Stimulated activated CD4-positive, alpha-beta T cell treated with anti-CD3 and anti-CD28 coated beads, TNF-alpha, amount 100 ng/mL, for 4 hours (primary cell): Measurements from ENCODE around the gene CCDC167.

ENCODE experiments used
- DNase-seq, 3 experiments: peaks; one replicate each; pipeline ENCODE4 v3.0.0-alpha.2; 2020; ENCODE audit warnings: low read depth in 3 of 3

The CCDC167 gene

DNA sequence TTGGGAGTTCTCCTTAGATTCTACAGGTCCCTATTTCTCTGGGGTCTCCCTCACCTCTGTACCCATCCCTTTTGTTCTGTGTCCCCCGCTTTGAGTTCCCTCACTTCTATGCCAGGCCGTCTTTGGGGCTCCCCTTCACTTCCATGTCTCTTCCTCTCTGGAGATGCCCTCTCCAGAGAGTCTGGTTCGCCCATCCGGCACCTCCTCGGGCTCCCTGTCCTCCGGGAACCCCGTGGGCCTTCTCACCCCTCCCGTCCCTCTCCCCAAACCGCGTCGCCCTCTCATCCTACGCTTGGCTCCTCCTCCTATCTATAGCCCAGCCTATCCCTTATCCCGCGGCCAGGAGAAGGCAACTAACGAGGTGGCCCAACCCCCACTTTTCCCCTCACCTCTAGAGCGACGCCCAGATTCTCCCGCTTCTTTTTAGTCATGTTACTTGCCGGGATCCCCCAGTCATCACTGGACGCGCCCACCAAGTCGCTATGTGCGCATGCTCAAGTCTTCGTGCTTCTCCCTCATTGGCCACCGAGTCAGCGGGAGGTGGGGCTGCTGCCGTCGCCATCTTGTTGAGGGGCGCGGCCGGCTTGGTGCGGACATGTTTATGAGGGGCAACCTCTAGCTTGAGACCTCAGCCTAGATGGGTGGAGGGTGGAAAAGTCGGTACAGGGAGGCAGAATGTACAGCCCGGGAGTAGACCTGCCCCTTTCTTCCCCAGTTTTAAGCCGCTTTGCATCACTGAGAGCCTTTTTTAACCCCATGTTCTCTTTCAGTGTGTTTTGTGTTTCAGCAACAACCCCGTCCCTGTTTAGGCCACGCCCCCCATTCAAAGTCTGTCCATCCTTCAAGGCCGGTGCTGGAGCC lies at the start of gene CCDC167:
TSS of gene CCDC167 (minus strand) at position 461 of the 861 bp plus-strand sequence. CDS start at position 431, 30 bp downstream.
- DNase-seq: peak; percentile 90 to 94 (median 92)

GRCh38 chr6:37549154-37549553 lies 49.5 kb upstream of the CCDC167 start:
- no peak for DNase-seq

DNA sequence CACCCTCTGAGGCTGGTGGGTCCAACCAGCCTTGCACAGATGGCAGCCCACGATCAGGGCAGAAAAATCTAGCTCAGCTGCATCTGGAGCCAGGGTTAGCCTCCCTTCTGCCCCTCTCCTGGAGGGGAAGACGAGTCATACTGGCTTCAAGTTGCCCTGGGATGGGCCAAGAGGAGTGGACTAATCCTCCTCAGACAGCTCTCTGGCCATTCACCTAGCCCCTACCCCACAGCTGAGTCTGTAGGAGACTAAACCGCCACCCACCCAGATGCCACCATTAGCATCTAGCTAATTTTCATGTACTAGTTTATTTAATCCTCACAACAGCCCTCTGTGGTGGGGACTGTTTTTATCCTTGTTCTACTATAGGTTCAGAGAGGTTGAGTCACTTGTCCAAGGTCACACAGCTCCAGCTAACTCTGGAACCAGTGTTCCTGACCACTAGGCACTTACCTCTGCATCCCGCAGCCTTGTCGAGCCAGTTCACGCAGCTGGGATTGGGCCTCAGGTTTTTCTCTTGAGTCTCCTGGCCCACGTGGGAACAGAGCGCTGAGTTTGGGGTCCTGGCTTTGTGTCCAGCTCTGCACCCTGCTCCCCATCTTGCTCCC lies 48.5 kb upstream of the CCDC167 start:
- no peak for DNase-seq

- no peak for DNase-seq
Measured at GRCh38 chr6:37547564-37548061, 47.9 kb upstream of the CCDC167 start.

DNA sequence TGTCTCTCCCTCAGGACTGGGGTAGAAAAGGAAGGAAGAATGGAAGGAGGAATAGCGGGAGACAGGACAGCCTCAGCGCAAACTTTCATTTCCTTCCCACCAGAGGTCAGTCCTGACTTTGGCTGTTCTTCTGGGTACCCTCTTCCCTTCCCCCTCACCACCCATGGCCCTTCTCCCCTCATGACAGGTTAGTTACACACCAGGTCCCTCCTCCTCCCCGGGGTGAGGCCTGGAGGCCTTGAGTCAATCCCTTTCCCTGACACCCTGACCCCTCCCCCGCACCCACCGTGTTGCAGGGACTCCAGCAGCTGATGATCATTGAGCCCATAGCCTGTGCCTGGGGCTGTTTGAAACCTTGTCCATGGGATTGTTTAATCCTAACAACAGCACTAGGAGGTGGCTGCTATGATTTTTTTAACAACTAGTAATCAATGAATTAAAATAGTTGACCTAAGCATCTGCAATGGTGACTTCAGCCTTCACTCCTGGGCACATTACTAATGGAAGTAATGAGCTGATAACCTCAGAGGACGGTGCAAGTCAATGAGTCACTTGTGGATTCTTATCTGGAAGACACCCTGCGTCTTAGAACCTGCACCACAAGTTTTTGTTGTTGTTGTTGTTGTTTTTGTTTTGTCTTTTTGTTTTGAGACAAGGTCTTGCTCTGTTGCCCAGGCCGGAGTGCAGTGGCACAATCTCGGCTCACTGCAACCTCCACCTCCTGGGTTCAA lies 46.6 kb upstream of the CCDC167 start:
- DNase-seq: no peak

- no peak for DNase-seq
Measured at GRCh38 chr6:37544530-37544929, 44.8 kb upstream of the CCDC167 start.

DNA sequence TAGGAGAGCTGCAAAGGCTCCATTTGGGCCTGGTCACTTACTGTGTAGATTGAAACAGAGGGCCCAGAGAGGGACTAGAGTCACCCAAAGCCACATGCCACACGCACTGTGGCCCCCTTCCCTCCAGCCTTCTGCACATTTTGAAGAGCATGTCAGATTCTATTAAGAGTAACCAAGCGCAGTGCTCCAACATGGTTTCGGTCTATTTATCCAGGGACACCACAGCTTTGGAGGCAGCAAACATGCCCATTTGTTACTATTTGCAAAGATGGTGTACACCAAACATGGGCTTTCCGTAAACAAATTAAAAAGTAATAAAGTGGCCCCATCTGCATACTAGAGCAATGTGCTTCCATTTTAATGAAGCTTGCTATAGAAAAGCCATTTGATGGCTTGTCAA lies 43.7 kb upstream of the CCDC167 start:
- DNase-seq: no peak

DNA sequence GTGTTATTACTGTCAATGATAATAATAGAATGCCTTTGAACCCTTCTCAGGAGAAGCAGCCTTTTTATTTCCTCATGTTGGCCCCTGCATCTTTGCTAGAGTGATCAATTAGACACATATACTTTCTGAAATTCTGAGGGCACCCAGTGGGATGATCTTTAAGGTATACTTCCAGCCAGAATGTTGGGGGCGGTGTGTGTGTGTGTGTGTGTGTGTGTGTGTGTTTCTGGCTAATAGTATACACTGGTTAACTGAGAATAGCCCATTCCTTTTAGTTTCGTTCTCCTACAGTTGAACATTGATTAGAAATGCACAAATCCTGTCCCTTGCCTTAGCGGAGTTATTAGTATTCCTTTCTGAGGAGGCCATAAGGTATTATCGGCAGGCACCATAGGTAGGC lies 41.7 kb upstream of the CCDC167 start:
- no peak for DNase-seq

GRCh38 chr6:37540390-37540789 lies 40.7 kb upstream of the CCDC167 start:
- DNase-seq: no peak

- no peak for DNase-seq
Measured at GRCh38 chr6:37540029-37540352, 40.3 kb upstream of the CCDC167 start.

DNA sequence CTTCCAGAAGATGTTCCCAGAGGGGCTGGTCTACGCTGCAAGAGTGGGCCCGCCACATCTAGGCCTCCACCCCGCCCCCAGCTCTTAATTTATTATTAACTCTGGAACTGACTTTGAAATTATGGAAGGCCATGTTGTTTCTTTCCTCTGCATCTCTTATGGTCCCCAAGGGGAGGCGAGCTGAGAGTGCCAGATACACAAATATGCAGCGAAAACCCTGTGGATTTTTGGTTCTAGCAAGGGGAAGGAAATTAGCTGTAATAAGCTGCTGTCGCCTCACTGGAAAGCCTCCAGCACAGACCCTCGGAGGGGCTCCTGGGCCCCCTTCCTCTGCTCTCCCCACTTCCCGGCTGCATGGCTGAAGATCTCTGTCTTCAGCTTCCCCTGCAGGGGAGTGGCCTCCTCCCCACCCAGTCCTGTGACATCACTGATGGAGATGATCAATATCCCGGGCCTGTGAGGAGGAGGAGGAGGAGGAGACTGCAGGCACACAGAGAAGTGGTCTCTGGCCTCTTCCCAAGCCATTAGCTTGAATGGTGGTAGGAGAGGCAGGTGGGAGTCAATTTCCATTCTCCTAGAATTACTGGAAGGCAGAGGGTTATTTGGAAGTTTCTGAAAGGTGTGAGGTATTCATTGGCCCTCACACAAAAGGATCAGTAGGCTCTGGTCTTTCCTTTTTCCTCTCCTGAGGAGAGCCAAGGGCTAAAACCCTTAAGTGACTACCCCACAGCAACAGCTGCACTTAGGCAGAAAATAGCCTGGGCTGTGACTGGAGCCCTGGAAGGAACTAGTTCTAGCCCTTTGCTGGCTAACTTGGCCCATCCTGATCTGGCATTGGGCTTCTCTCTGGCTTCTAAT lies 39.7 kb upstream of the CCDC167 start:
- no peak for DNase-seq

- no peak for DNase-seq
Measured at GRCh38 chr6:37538107-37538506, 38.4 kb upstream of the CCDC167 start.

- no peak for DNase-seq
Measured at GRCh38 chr6:37537548-37537947, 37.9 kb upstream of the CCDC167 start.

DNA sequence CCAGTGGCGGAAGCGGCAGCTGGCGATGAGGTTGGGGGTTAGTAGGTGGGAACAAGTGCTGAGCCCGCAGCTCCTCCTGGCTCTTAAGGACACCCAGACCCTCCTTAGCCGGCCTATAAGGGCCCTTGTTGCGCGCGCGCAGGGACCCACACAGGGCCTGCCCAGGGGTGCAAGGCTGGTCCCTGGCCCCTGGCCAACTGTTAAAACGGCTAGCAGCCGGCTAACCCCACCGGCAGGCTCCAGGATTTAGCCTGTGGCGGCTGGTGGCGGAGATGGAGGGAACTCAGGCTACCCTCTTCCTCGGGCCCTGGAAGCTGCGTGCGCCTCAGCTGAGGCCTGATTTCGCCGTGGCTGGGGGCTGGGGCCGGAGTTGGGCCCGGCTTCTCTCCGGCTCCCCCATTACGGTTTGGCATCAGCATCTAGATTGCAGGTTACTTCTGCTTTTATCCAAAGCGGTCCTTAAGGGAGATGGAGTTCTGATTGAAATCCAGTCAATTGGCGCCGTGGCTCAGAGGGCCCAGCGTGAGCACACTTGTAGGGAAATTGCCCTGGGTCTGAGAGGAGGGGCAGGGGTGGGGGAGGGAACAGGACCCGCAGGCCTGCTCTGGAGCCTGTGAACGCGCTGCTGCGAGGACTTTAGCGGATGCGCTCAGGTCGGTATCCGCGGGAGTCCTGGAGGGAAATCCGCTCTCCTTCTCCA lies 36.9 kb upstream of the CCDC167 start:
- DNase-seq: no peak

DNA sequence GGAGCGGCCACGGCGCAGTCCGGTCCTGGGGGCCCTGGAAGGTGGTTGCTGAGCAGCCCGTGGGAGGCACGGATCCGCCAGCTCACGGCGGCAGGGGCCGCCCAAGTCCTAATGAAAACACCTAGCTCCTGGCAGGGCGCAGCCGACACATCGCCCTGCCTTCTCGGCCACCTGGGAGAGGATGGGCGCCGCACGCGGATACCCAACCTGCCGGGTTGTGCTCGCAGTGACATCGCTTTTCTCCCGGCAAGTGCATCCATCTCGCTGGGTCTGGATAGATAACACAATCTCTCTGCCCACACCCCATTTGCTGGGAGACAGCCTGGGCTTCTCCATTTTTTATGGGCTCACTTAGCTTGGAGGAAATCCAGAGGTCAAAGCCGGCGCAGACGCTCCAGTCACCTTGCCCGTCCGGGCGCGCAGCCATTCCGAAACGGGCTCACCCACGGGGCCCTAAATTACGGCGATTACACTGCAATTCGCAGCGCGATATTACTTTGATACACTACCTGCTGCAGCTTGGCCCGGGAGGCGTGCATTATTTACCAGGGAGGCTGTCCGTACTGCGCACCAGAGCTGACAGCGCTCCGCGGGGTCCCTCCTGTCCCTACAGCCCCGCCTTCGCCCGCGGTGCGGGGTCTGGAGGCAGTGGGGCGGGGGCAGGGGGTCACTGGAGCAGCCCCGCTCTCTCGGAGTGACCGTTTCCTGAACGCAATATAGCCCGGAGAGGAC lies 36.2 kb upstream of the CCDC167 start:
- no peak for DNase-seq

GRCh38 chr6:37535428-37535758 lies 35.7 kb upstream of the CCDC167 start:
- no peak for DNase-seq

DNA sequence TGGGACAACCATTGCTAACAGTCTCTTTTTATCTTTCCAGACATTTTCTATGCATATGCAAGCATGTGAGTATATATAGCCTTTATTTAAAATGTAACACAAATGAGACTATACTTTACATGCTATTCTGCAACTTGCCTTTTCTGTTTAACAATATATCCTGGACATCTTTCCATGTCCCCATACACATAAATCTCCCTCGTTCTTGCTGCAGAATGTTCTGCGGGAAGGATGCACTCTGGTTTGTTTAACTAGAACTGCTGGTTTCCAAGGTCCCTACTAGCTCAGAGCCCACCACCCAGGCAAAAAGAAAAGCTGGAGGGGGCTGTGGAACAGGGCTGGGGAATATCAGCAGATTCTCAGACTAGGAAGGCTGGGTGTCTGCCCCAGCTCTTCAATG lies 35.2 kb upstream of the CCDC167 start:
- no peak for DNase-seq

DNA sequence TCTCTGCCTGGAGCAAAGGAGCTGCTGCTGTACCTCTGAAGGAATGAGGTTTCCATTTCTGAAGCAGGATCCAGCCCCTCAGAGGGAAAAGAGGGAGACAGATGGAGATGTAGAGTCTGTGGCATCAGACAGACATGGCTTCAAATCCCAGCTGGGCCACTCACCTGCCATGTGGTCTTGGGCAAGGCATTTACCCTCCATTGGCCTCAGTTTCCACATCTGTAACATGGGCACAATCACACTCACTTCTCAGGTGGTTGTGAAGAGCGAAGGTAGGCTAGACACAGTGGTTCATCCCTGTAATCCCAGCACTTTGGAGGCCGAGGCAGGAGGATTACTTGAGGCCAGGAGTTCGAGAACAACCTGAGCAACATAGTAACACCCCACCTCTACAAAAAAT lies 32.4 kb upstream of the CCDC167 start:
- no peak for DNase-seq

GRCh38 chr6:37531437-37532036 lies 31.8 kb upstream of the CCDC167 start:
- DNase-seq: no peak

DNA sequence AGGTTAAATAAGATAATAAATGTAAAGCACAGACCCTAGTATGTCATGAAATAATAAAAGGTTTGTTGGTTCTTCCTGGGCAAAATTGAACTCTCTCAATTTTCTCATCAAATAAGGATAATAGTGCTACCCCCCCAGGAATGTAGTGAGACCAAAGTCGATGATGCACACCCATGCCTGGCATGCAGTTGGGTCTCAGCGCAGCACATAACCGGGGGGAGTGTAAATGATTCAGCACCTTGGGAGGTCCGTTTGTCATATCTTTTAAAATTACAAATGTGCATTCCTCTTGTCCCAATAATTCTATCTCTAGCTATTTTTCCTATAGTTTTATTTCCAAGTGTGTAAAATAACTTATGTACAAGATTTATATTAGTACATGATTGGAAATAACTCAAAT lies 31.3 kb upstream of the CCDC167 start:
- no peak for DNase-seq
